SK-N-MC (cell line): ENCODE data around the gene VAT1L.

Source experiments
- EZH2 ChIP-seq: fragments of 200-600 bp; sonication (generic); IDR thresholded peaks from one replicate; pipeline ENCODE4 v1.6.1; 2017; ENCODE audit warnings: antibody characterized with exemption
- FOXP2 ChIP-seq: optimal IDR thresholded peaks from 2 replicates; pipeline ENCODE3; 2011; ENCODE audit warnings: mild to moderate bottlenecking, moderate library complexity; ENCODE audit not compliant: insufficient read depth; ENCODE audit errors: extremely low read length, control extremely low read depth
- POLR2AphosphoS5 ChIP-seq: IDR thresholded peaks from 2 replicates; pipeline ENCODE4 v1.6.1; 2012; ENCODE audit warnings: mild to moderate bottlenecking, low read depth, low read length, borderline replicate concordance

DNA sequence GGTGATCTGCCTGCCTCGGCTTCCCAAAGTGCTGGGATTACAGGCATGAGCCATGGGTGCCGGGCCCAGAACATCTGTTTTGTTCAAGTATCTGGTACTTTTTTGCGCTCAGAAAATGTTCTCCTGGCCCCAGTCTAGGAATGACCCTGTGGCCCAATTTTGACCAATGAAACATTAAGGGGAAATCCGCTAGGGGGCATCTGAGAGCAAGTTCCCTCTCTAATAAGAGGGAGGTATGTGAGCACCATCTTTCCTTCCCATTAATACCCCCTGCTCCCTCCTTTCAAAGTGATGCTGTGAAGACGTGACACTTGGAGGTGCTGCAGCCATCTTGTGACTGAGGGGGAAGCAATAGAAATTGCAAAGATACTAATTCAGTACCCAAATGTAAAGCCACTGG is 217.5 kb downstream of the VAT1L start:
- no peak for TF ChIP-seq POLR2AphosphoS5
- TF ChIP-seq EZH2 = no peak
- TF ChIP-seq FOXP2 = no peak
